CD4-positive, alpha-beta T cell (primary cell): Measurements from ENCODE around the gene NRXN3. TPM values are rescaled to one million over a fixed set of nuclear protein-coding genes. Genes with fewer than 3 reads are reported as not detected.

Source experiments
- ATAC-seq: fragments of 200-7000 bp; cut with Tn5 transposase; one replicate; pipeline ENCODE4 v1.10.0; 2022; ENCODE audit warnings: mild to moderate bottlenecking; ENCODE audit not compliant: poor library complexity
- CTCF ChIA-PET: fragments of 350-600 bp; sonication (Branson Sonifier 250); formaldehyde crosslinking; loops from one replicate; lab custom pipeline; 2021; ENCODE audit warnings: antibody characterized with exemption, inconsistent platforms; lab: Charles Lee
- POLR2A ChIA-PET: fragments of 350-600 bp; sonication (Branson Sonifier 250); formaldehyde crosslinking; loops from one replicate; lab custom pipeline; 2021; ENCODE audit warnings: antibody characterized with exemption, inconsistent platforms; lab: Charles Lee
- DNase-seq, 14 experiments: peaks; one replicate each; pipeline ENCODE4 v3.0.0-alpha.2; 2013 to 2020; ENCODE audit warnings: mixed read lengths in 2 of 14
- H3K27ac ChIP-seq, 2 donors: one replicate each; pipeline versions ENCODE4 v1.5.1 to v1.7.0; 2013; ENCODE audit warnings: low read length in 2 of 2, low read depth in 1 of 2, mild to moderate bottlenecking in 1 of 2
- H3K27me3 ChIP-seq, 2 experiments: 1 replicate in 1 of 2; 2 replicates in 1 of 2; pipeline versions ENCODE4 v1.6.1 to v1.7.0; 2013; ENCODE audit warnings: low read length in 2 of 2, control low read depth in 1 of 2, mild to moderate bottlenecking in 1 of 2, moderate library complexity in 1 of 2; ENCODE audit not compliant: insufficient read depth in 2 of 2, control insufficient read depth in 1 of 2
- H3K36me3 ChIP-seq: one replicate; pipeline ENCODE4 v1.6.1; 2013; ENCODE audit warnings: low read length, control low read depth; ENCODE audit not compliant: insufficient read depth
- H3K4me1 ChIP-seq: one replicate; pipeline ENCODE4 v1.6.1; 2013; ENCODE audit warnings: low read length, control low read depth; ENCODE audit not compliant: insufficient read depth
- H3K4me3 ChIP-seq: one replicate; pipeline ENCODE4 v1.5.1; 2013; ENCODE audit warnings: mild to moderate bottlenecking, low read length, moderate library complexity
- H3K9me3 ChIP-seq, 2 experiments: 1 replicate in 1 of 2; 2 replicates in 1 of 2; pipeline versions ENCODE4 v1.6.1 to v1.7.0; 2013; ENCODE audit warnings: low read length in 2 of 2, mild to moderate bottlenecking in 2 of 2, control low read depth in 1 of 2, moderate library complexity in 1 of 2; ENCODE audit not compliant: control insufficient read depth in 1 of 2, insufficient read depth in 1 of 2
- H3K27ac Mint-ChIP-seq: one replicate; pipeline ENCODE4 v1.8.0; 2020; ENCODE audit warnings: mixed read lengths
- H3K27me3 Mint-ChIP-seq: one replicate; pipeline ENCODE4 v1.8.0; 2021; ENCODE audit warnings: mixed read lengths
- H3K36me3 Mint-ChIP-seq: one replicate; pipeline ENCODE4 v1.8.0; 2021; ENCODE audit warnings: low read depth, mixed read lengths
- H3K4me1 Mint-ChIP-seq: one replicate; pipeline ENCODE4 v1.8.0; 2021; ENCODE audit warnings: low read depth, mixed read lengths
- H3K4me3 Mint-ChIP-seq: one replicate; pipeline ENCODE4 v1.8.0; 2020; ENCODE audit warnings: mild to moderate bottlenecking, mixed read lengths
- H3K9me3 Mint-ChIP-seq: one replicate; pipeline ENCODE4 v1.8.0; 2020; ENCODE audit warnings: mixed read lengths
- intact Hi-C, 2 experiments: fragments of 100-400 bp; cut with DNase I in 1 of 2; cut with micrococcal nuclease in 1 of 2; formaldehyde crosslinking; loops; one replicate each; pipeline versions ENCODE4 v1.15.1 to v1.9.0; 2023 to 2025; cut with DNase I, micrococcal nuclease
- total RNA-seq, 174 experiments: library from RNA in 2 of 174; stranded (reverse) in 2 of 174; gene quantifications; one replicate each; pipeline ENCODE4 v1.2.3 and lab custom pipeline; 2021 to 2026
- TF ChIP-seq, protein P1 (sequence below): fragments of 200-600 bp; IDR thresholded peaks from one replicate; pipeline ENCODE4 v1.8.0; 2022; ENCODE audit warnings: antibody characterized with exemption, mild to moderate bottlenecking

NRXN3 gene
- total RNA-seq, 2 experiments from 2014 or later = not detected

DNA sequence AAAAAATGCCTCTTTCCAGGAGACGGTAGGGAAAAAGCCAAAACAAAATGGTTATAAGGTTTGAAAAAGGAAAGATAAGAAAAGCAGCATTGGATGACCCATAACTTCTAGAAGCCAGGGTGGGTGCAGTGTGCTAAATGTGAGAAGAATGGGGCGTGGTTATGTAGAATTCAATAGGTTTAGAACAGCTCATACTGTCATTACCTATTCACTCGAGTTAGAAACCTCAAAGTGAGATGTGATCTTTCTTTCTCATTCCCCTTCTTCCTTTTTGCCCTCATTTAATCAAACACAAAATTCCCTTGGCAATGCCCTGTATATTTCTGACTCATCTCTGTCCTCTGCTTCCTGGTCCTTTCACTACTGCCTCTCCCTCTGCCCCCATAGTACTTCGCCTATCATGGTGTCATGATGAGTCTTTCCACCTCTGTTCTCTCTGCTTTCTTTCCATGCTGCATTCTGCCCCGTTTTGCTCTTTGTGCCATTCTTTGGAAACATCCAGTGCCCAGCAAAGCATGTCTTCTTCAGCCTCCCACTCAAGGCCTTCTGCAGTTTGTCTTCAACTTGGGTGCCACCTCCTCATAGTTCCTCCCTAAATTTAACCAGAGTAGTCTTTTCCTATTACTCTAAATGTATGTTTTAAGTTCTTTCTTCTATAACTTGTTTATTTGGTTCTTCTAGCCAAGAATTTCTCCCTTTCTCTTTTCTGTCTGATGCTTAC lies 496.3 kb downstream of the NRXN3 start:
- intact Hi-C loops = no loop called here
- no peaks in the 10 kb centered on the region for H3K27me3 Mint-ChIP-seq
- H3K4me1 ChIP-seq = no peaks in the 10 kb centered on the region
- ATAC-seq = no peak
- H3K36me3 ChIP-seq = no peaks in the 10 kb centered on the region
- no peak overlapping the region for H3K27ac ChIP-seq
- no peaks in the 10 kb centered on the region for H3K36me3 Mint-ChIP-seq
- no peaks in the 10 kb centered on the region for H3K9me3 ChIP-seq
- ChIA-PET CTCF (no interaction called here), POLR2A (no interaction called here)
- no peaks in the 10 kb centered on the region for H3K27me3 ChIP-seq
- no peaks in the 10 kb centered on the region for H3K4me1 Mint-ChIP-seq
- no peak for DNase-seq
- peaks cover 4% of the 10 kb centered on the region for H3K9me3 Mint-ChIP-seq
- H3K4me3 ChIP-seq = no peak overlapping the region
- TF ChIP-seq, protein P1, sequence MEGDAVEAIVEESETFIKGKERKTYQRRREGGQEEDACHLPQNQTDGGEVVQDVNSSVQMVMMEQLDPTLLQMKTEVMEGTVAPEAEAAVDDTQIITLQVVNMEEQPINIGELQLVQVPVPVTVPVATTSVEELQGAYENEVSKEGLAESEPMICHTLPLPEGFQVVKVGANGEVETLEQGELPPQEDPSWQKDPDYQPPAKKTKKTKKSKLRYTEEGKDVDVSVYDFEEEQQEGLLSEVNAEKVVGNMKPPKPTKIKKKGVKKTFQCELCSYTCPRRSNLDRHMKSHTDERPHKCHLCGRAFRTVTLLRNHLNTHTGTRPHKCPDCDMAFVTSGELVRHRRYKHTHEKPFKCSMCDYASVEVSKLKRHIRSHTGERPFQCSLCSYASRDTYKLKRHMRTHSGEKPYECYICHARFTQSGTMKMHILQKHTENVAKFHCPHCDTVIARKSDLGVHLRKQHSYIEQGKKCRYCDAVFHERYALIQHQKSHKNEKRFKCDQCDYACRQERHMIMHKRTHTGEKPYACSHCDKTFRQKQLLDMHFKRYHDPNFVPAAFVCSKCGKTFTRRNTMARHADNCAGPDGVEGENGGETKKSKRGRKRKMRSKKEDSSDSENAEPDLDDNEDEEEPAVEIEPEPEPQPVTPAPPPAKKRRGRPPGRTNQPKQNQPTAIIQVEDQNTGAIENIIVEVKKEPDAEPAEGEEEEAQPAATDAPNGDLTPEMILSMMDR = no peak
- H3K27ac Mint-ChIP-seq = no peak overlapping the region
- H3K4me3 Mint-ChIP-seq = no peak overlapping the region

DNA sequence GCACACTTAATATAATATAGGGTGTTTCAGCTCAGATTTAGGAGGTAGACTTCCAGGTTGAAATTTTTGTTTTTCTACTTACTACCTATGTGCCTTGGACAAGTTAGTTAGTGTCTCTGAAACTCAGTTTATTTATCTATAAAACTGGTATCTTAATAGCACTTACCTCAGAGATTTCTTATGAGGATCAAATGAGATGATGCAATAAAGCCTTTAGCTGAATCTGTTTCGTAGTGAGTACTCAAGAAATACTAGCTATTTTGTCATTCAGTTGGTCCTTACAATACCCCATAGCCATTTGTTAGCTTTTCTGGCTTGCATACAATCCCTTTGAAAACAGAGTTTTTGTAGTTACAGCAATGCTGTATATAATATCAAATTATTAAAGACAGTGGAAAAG lies 497.0 kb downstream of the NRXN3 start:
- H3K4me3 Mint-ChIP-seq = no peak overlapping the region
- no peaks in the 10 kb centered on the region for H3K4me1 Mint-ChIP-seq
- Histone ChIP-seq H3K4me1 (no peaks in the 10 kb centered on the region), H3K27ac (no peak overlapping the region), H3K27me3 (no peaks in the 10 kb centered on the region), H3K36me3 (no peaks in the 10 kb centered on the region), H3K9me3 (no peaks in the 10 kb centered on the region), H3K4me3 (no peak overlapping the region)
- no peaks in the 10 kb centered on the region for H3K27me3 Mint-ChIP-seq
- ATAC-seq (no peak), DNase-seq (no peak)
- ChIA-PET CTCF (no interaction called here), POLR2A (no interaction called here)
- peaks cover 4% of the 10 kb centered on the region for H3K9me3 Mint-ChIP-seq
- intact Hi-C loops = no loop called here
- H3K36me3 Mint-ChIP-seq = no peaks in the 10 kb centered on the region
- no peak overlapping the region for H3K27ac Mint-ChIP-seq
- TF ChIP-seq, protein P1 = no peak

DNA sequence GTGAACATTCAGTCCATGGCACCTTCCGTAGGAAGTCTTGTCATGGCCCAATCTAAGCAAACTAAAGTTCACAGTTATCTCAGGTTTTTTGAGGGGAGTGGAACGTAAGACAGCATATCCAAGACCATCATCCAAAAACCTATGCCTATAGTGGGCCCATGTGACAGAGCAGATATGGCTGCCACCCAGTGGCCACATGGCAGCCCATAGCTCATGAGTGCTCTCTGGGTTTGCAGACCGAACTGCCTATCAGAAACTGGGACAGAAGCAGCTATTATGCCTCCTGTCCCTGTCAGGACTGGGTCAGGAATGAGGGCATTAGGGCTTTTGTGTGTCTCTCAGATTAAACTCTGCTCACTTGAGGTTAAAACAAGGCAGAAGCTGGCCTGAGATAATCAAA lies 503.7 kb downstream of the NRXN3 start:
- CTCF ChIA-PET = no interaction called here

More for the DNA sequence above, 503.7 kb downstream of the NRXN3 start:
- Mint-ChIP-seq H3K27ac (no peak overlapping the region), H3K4me1 (no peaks in the 10 kb centered on the region), H3K36me3 (no peaks in the 10 kb centered on the region), H3K27me3 (no peaks in the 10 kb centered on the region), H3K4me3 (no peak overlapping the region), H3K9me3 (peaks cover 4% of the 10 kb centered on the region)
- H3K4me3 ChIP-seq = no peak overlapping the region
- H3K27ac ChIP-seq = no peak overlapping the region
- H3K27me3 ChIP-seq = no peaks in the 10 kb centered on the region
- ATAC-seq (no peak), DNase-seq (no peak)
- POLR2A ChIA-PET = no interaction called here
- no peaks in the 10 kb centered on the region for H3K4me1 ChIP-seq
- TF ChIP-seq, protein P1 = no peak
- intact Hi-C loops = no loop called here
- H3K9me3 ChIP-seq = no peaks in the 10 kb centered on the region
- no peaks in the 10 kb centered on the region for H3K36me3 ChIP-seq
